MM.1S (cell line): ENCODE measurements around the gene RNF220.

Source experiments
- EZH2 ChIP-seq: fragments of 300-600 bp; sonication (generic); optimal IDR thresholded peaks from 2 replicates; pipeline ENCODE3; 2017; ENCODE audit warnings: low read depth, mild to moderate bottlenecking, antibody characterized with exemption, low read length, mixed read lengths
- EZH2phosphoT487 ChIP-seq: fragments of 300-600 bp; sonication (generic); IDR thresholded peaks from 2 replicates; pipeline ENCODE4 v1.6.1; 2018; ENCODE audit warnings: antibody characterized with exemption, low read length
- TF ChIP-seq, protein P1 (sequence below): fragments of 300-600 bp; sonication (generic); IDR thresholded peaks from 2 replicates; pipeline ENCODE4 v1.5.1; 2016; ENCODE audit warnings: antibody characterized with exemption, low read length, mixed read lengths

GRCh38 chr1:44423591-44424537, 18.8 kb downstream of the RNF220 start:
- TF ChIP-seq, protein P1, sequence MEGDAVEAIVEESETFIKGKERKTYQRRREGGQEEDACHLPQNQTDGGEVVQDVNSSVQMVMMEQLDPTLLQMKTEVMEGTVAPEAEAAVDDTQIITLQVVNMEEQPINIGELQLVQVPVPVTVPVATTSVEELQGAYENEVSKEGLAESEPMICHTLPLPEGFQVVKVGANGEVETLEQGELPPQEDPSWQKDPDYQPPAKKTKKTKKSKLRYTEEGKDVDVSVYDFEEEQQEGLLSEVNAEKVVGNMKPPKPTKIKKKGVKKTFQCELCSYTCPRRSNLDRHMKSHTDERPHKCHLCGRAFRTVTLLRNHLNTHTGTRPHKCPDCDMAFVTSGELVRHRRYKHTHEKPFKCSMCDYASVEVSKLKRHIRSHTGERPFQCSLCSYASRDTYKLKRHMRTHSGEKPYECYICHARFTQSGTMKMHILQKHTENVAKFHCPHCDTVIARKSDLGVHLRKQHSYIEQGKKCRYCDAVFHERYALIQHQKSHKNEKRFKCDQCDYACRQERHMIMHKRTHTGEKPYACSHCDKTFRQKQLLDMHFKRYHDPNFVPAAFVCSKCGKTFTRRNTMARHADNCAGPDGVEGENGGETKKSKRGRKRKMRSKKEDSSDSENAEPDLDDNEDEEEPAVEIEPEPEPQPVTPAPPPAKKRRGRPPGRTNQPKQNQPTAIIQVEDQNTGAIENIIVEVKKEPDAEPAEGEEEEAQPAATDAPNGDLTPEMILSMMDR, result no peak
- TF ChIP-seq EZH2 (no peak), EZH2phosphoT487 (no peak)
